ENCODE measurements around the gene ERO1A.

The ERO1A gene

DNA sequence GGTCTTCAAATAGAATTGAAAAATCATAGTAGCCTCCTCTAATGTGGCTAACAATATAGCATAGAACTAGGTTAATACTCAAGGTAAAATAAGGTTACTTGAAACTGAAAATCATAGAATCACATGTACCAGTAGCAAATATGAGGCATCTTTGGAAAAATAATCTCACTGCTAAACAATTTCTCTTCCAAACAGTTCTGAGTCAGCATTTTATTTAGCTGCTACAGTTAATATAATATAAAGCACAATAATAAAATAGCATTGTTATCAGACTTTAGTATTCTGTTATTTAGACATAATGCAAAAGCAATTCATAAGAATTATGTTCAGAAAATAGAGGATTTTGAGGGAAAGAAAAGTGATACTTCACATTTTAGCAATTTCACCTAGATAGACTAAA is 35.0 kb downstream of the ERO1A start:
- H3K4me1 ChIP-seq (ENCODE audit: control insufficient read depth in 1 of 2, insufficient read depth in 2 of 2, low read length in 2 of 2) = no peaks in the 10 kb centered on the region
- H3K27me3 ChIP-seq (ENCODE audit: low read depth, low read length) = no peaks in the 10 kb centered on the region
- no peak overlapping the region for H3K4me3 ChIP-seq (ENCODE audit: low read depth in 1 of 2, low read length in 2 of 2)
- no peak overlapping the region for H3K27ac ChIP-seq (ENCODE audit: low read length)
- peaks cover 5 to 7% of the 10 kb centered on the region in 2 donors for H3K36me3 ChIP-seq (ENCODE audit: control insufficient read depth in 1 of 2, insufficient read depth in 2 of 2, low read length in 2 of 2)
- H3K9me3 ChIP-seq (ENCODE audit: control insufficient read depth in 1 of 2, low read length in 2 of 2) = no peaks in the 10 kb centered on the region

DNA sequence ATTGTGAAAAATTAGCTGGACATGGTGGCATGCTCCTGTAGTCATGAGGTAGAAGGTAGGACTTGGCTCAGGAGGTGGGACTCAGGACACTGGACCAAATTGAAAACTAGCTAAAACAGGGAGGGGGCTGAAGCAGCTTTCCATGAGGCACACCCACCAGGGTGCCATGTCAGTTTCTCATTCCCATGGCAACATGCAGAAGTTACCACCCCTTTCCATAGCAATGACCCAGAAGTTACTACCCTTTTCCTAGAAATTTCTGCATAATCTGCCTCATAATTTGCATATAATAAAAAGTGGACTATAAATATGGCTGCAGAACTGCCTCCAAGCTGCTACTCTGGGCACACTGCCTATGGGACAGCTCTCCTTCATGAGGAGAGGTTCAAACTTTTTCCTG is 38.5 kb downstream of the ERO1A start:
- Histone ChIP-seq H3K9me3 (ENCODE audit: control insufficient read depth in 1 of 2, low read length in 2 of 2) (no peaks in the 10 kb centered on the region), H3K4me3 (ENCODE audit: low read depth in 1 of 2, low read length in 2 of 2) (no peak overlapping the region), H3K27me3 (ENCODE audit: low read depth, low read length) (no peaks in the 10 kb centered on the region), H3K27ac (ENCODE audit: low read length) (no peak overlapping the region), H3K36me3 (ENCODE audit: control insufficient read depth in 1 of 2, insufficient read depth in 2 of 2, low read length in 2 of 2) (peaks cover 8 to 11% of the 10 kb centered on the region in 2 donors), H3K4me1 (ENCODE audit: control insufficient read depth in 1 of 2, insufficient read depth in 2 of 2, low read length in 2 of 2) (no peaks in the 10 kb centered on the region)

DNA sequence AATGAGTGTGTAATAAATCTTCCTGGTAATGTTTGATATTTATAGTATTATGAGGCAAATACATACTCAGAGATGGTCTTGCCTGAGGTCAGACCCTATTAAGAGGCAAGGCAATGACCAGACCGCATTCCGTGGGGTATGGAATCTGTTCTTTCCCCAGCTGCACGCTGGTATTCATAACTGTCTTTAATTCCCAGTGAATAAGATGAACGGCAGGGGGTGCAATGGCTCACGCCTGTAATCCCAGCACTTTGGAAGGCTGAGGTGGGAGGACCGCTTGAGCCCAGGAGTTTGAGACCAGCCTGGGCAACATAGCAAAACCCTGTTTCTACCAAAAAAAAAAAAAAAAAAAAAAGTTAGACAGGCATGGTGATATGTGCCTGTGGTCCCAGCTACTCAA is 44.6 kb downstream of the ERO1A start:
- Histone ChIP-seq H3K27me3 (ENCODE audit: low read depth, low read length) (no peaks in the 10 kb centered on the region), H3K36me3 (ENCODE audit: control insufficient read depth in 1 of 2, insufficient read depth in 2 of 2, low read length in 2 of 2) (peaks cover 23 to 26% of the 10 kb centered on the region in 2 donors), H3K9me3 (ENCODE audit: control insufficient read depth in 1 of 2, low read length in 2 of 2) (no peaks in the 10 kb centered on the region), H3K27ac (ENCODE audit: low read length) (no peak overlapping the region), H3K4me1 (ENCODE audit: control insufficient read depth in 1 of 2, insufficient read depth in 2 of 2, low read length in 2 of 2) (no peaks in the 10 kb centered on the region), H3K4me3 (ENCODE audit: low read depth in 1 of 2, low read length in 2 of 2) (no peak overlapping the region)

- H3K4me1 ChIP-seq (ENCODE audit: control insufficient read depth in 1 of 2, insufficient read depth in 2 of 2, low read length in 2 of 2) = no peaks in the 10 kb centered on the region
- no peaks in the 10 kb centered on the region for H3K9me3 ChIP-seq (ENCODE audit: control insufficient read depth in 1 of 2, low read length in 2 of 2)
- H3K36me3 ChIP-seq (ENCODE audit: control insufficient read depth in 1 of 2, insufficient read depth in 2 of 2, low read length in 2 of 2) = peaks cover 23 to 31% of the 10 kb centered on the region in 2 donors
- no peak overlapping the region for H3K27ac ChIP-seq (ENCODE audit: low read length)
- H3K4me3 ChIP-seq (ENCODE audit: low read depth in 1 of 2, low read length in 2 of 2) = no peak overlapping the region
- no peaks in the 10 kb centered on the region for H3K27me3 ChIP-seq (ENCODE audit: low read depth, low read length)
Measured at GRCh38 chr14:52649511-52649910, 45.8 kb downstream of the ERO1A start.

GRCh38 chr14:52641745-52642144 is 53.6 kb downstream of the ERO1A start:
- Histone ChIP-seq H3K4me1 (ENCODE audit: control insufficient read depth in 1 of 2, insufficient read depth in 2 of 2, low read length in 2 of 2) (no peaks in the 10 kb centered on the region), H3K27ac (ENCODE audit: low read length) (no peak overlapping the region), H3K4me3 (ENCODE audit: low read depth in 1 of 2, low read length in 2 of 2) (no peak overlapping the region), H3K36me3 (ENCODE audit: control insufficient read depth in 1 of 2, insufficient read depth in 2 of 2, low read length in 2 of 2) (peaks cover 14 to 18% of the 10 kb centered on the region in 2 donors), H3K9me3 (ENCODE audit: control insufficient read depth in 1 of 2, low read length in 2 of 2) (no peaks in the 10 kb centered on the region), H3K27me3 (ENCODE audit: low read depth, low read length) (no peaks in the 10 kb centered on the region)

DNA sequence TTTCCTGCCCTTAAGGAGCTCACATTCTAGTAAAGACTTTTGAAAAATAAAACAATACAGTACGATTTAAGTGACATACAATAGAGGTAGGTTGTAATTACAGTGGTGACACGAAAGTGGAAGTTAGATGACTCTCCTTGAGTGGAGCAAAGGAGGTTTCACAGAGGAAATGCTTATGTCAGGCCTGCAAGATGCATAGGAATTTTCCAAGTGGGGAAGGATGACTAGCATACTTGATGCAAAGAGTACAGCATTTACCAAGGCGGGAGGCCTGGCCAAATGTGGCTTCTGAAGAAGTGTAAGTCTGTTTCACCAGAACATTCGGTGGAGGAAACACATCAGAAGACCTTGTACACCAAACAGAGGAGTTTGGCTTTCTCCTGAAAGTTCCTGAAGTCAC is 55.2 kb downstream of the ERO1A start:
- H3K36me3 ChIP-seq (ENCODE audit: control insufficient read depth in 1 of 2, insufficient read depth in 2 of 2, low read length in 2 of 2) = peaks cover 9 to 11% of the 10 kb centered on the region in 2 donors

DNA sequence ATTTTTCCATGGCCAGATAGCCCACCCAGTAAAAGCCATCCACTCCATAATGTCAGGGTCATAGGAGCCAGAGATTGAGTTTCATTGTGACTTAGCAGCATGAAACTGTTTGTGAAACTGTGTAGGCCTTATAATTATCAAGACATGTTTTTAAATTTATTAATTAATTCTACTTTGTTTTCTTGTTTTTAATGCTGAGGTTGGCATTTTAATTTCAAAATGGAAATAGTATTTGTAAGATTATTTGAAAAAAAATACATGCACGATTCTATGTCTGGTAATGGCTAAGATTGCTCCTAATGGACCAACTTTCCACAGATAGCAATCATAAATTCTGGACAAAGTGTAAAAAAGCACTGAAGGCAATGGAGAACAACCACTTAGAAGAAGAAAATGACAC is 75.7 kb downstream of the ERO1A start:
- no peaks in the 10 kb centered on the region for H3K9me3 ChIP-seq (ENCODE audit: control insufficient read depth in 1 of 2, low read length in 2 of 2)
- H3K27me3 ChIP-seq (ENCODE audit: low read depth, low read length) = no peaks in the 10 kb centered on the region
- no peak overlapping the region for H3K27ac ChIP-seq (ENCODE audit: low read length)
- H3K36me3 ChIP-seq (ENCODE audit: control insufficient read depth in 1 of 2, insufficient read depth in 2 of 2, low read length in 2 of 2) = no peaks in the 10 kb centered on the region
- H3K4me1 ChIP-seq (ENCODE audit: control insufficient read depth in 1 of 2, insufficient read depth in 2 of 2, low read length in 2 of 2) = no peaks in the 10 kb centered on the region
- no peak overlapping the region for H3K4me3 ChIP-seq (ENCODE audit: low read depth in 1 of 2, low read length in 2 of 2)

More for the DNA sequence above, 55.2 kb downstream of the ERO1A start:
- Histone ChIP-seq H3K27me3 (ENCODE audit: low read depth, low read length) (no peaks in the 10 kb centered on the region), H3K4me1 (ENCODE audit: control insufficient read depth in 1 of 2, insufficient read depth in 2 of 2, low read length in 2 of 2) (no peaks in the 10 kb centered on the region), H3K9me3 (ENCODE audit: control insufficient read depth in 1 of 2, low read length in 2 of 2) (no peaks in the 10 kb centered on the region), H3K27ac (ENCODE audit: low read length) (no peak overlapping the region), H3K4me3 (ENCODE audit: low read depth in 1 of 2, low read length in 2 of 2) (no peak overlapping the region)

GRCh38 chr14:52618602-52619001 is 76.8 kb downstream of the ERO1A start:
- Histone ChIP-seq H3K4me1 (ENCODE audit: control insufficient read depth in 1 of 2, insufficient read depth in 2 of 2, low read length in 2 of 2) (no peaks in the 10 kb centered on the region), H3K4me3 (ENCODE audit: low read depth in 1 of 2, low read length in 2 of 2) (no peak overlapping the region), H3K27ac (ENCODE audit: low read length) (no peak overlapping the region), H3K27me3 (ENCODE audit: low read depth, low read length) (no peaks in the 10 kb centered on the region), H3K9me3 (ENCODE audit: control insufficient read depth in 1 of 2, low read length in 2 of 2) (no peaks in the 10 kb centered on the region), H3K36me3 (ENCODE audit: control insufficient read depth in 1 of 2, insufficient read depth in 2 of 2, low read length in 2 of 2) (no peaks in the 10 kb centered on the region)

DNA sequence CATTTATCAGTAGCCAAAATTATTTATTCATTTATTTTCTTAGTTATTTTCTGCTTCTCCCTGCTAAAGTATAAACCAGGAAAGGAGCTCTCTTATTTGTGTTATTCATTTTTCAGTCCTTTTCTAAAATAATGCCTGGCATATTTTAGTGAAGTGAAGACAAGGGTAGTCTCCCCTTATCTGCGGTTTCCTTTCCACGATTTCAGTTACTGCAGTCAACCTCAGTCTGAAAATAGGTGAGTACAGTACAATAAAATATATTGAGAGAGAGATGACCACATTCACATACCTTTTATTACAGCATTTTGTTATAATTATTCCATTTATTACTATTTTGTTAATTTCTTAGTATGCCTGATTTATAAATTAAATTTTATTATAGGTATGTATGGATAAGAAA is 85.2 kb downstream of the ERO1A start:
- Histone ChIP-seq H3K27me3 (ENCODE audit: low read depth, low read length) (no peaks in the 10 kb centered on the region), H3K4me1 (ENCODE audit: control insufficient read depth in 1 of 2, insufficient read depth in 2 of 2, low read length in 2 of 2) (no peaks in the 10 kb centered on the region), H3K4me3 (ENCODE audit: low read depth in 1 of 2, low read length in 2 of 2) (no peak overlapping the region), H3K36me3 (ENCODE audit: control insufficient read depth in 1 of 2, insufficient read depth in 2 of 2, low read length in 2 of 2) (no peaks in the 10 kb centered on the region), H3K27ac (ENCODE audit: low read length) (no peak overlapping the region), H3K9me3 (ENCODE audit: control insufficient read depth in 1 of 2, low read length in 2 of 2) (no peaks in the 10 kb centered on the region)

GRCh38 chr14:52609445-52610044 is 85.8 kb downstream of the ERO1A start:
- H3K27me3 ChIP-seq (ENCODE audit: low read depth, low read length) = no peaks in the 10 kb centered on the region
- H3K9me3 ChIP-seq (ENCODE audit: control insufficient read depth in 1 of 2, low read length in 2 of 2) = peaks cover 0 to 2% of the 10 kb centered on the region in 2 donors
- H3K36me3 ChIP-seq (ENCODE audit: control insufficient read depth in 1 of 2, insufficient read depth in 2 of 2, low read length in 2 of 2) = no peaks in the 10 kb centered on the region
- H3K4me3 ChIP-seq (ENCODE audit: low read depth in 1 of 2, low read length in 2 of 2) = no peak overlapping the region
- H3K4me1 ChIP-seq (ENCODE audit: control insufficient read depth in 1 of 2, insufficient read depth in 2 of 2, low read length in 2 of 2) = no peaks in the 10 kb centered on the region
- no peak overlapping the region for H3K27ac ChIP-seq (ENCODE audit: low read length)

- H3K4me1 ChIP-seq (ENCODE audit: control insufficient read depth in 1 of 2, insufficient read depth in 2 of 2, low read length in 2 of 2) = no peaks in the 10 kb centered on the region
- H3K36me3 ChIP-seq (ENCODE audit: control insufficient read depth in 1 of 2, insufficient read depth in 2 of 2, low read length in 2 of 2) = no peaks in the 10 kb centered on the region
- H3K27me3 ChIP-seq (ENCODE audit: low read depth, low read length) = no peaks in the 10 kb centered on the region
- no peak overlapping the region for H3K27ac ChIP-seq (ENCODE audit: low read length)
- no peak overlapping the region for H3K4me3 ChIP-seq (ENCODE audit: low read depth in 1 of 2, low read length in 2 of 2)
- peaks cover 0 to 7% of the 10 kb centered on the region in 2 donors for H3K9me3 ChIP-seq (ENCODE audit: control insufficient read depth in 1 of 2, low read length in 2 of 2)
Measured at GRCh38 chr14:52607061-52607460, 88.3 kb downstream of the ERO1A start.

- H3K4me3 ChIP-seq (ENCODE audit: low read depth in 1 of 2, low read length in 2 of 2) = no peak overlapping the region
- no peaks in the 10 kb centered on the region for H3K4me1 ChIP-seq (ENCODE audit: control insufficient read depth in 1 of 2, insufficient read depth in 2 of 2, low read length in 2 of 2)
- no peaks in the 10 kb centered on the region for H3K36me3 ChIP-seq (ENCODE audit: control insufficient read depth in 1 of 2, insufficient read depth in 2 of 2, low read length in 2 of 2)
Measured at GRCh38 chr14:52602131-52602530, 93.2 kb downstream of the ERO1A start.

More at GRCh38 chr14:52602131-52602530, 93.2 kb downstream of the ERO1A start:
- peaks cover 0 to 7% of the 10 kb centered on the region in 2 donors for H3K9me3 ChIP-seq (ENCODE audit: control insufficient read depth in 1 of 2, low read length in 2 of 2)
- H3K27me3 ChIP-seq (ENCODE audit: low read depth, low read length) = no peaks in the 10 kb centered on the region
- no peak overlapping the region for H3K27ac ChIP-seq (ENCODE audit: low read length)

All from muscle layer of duodenum (tissue), 2 donors.